Testis (tissue), 3 donors: ENCODE data around the gene NEU1. TPM values are rescaled to one million over a fixed set of nuclear protein-coding genes. Genes with fewer than 3 reads are reported as not detected.
A peak's percentile ranks its signal among the peaks of the same experiment; 100 is the strongest.
"Not testable (repeated sequence)": the region's sequence is repeated elsewhere in the genome, so short reads cannot be mapped to it uniquely, and the experiment has no call there.

Experiments used
- DNase-seq: peaks from one replicate; pipeline ENCODE4 v3.0.0-alpha.2; 2019
- H3K27ac ChIP-seq, 2 donors: fragments of 200-600 bp; sonication (generic); one replicate each; pipeline ENCODE4 v1.5.1; 2019
- H3K27me3 ChIP-seq: fragments of 200-600 bp; sonication (generic); one replicate; pipeline ENCODE4 v1.5.1; 2019
- H3K36me3 ChIP-seq: fragments of 200-600 bp; sonication (generic); one replicate; pipeline ENCODE4 v1.5.1; 2017; ENCODE audit warnings: low read depth; ENCODE audit errors: missing control alignments
- H3K4me1 ChIP-seq: fragments of 200-600 bp; sonication (generic); one replicate; pipeline ENCODE4 v1.5.1; 2019
- H3K4me3 ChIP-seq, 2 donors: fragments of 200-600 bp; sonication (generic); one replicate each; pipeline ENCODE4 v1.5.1; 2017 to 2019
- H3K9me3 ChIP-seq: fragments of 200-600 bp; sonication (generic); one replicate; pipeline ENCODE4 v1.5.1; 2017
- CTCF ChIP-seq, 3 experiments: fragments of 450-650 bp in 2 of 3; fragments of 200-600 bp in 1 of 3; sonication (generic) in 1 of 3; IDR thresholded peaks; one replicate each; pipeline ENCODE4 v1.5.1; 2016 to 2019; ENCODE audit warnings: antibody characterized with exemption in 3 of 3, mild to moderate bottlenecking in 2 of 3, moderate library complexity in 1 of 3
- POLR2A ChIP-seq: fragments of 450-650 bp; IDR thresholded peaks from one replicate; pipeline ENCODE4 v1.6.1; 2017; ENCODE audit warnings: antibody characterized with exemption, mild to moderate bottlenecking, moderate library complexity
- WGBS, 2 donors: methylation state at CpG; one replicate each; pipeline ENCODE4 v1.1.5; 2018; 5-methylcytosine and 5-hydroxymethylcytosine counted together
- intact Hi-C: fragments of 100-400 bp; cut with DNase I; formaldehyde crosslinking; loops from one replicate; pipeline ENCODE4 v1.15.1; 2023; ENCODE audit warnings: low total_unique reads
- polyA plus RNA-seq: library from polyadenylated mRNA; stranded (reverse); fragments of 350-450 nt; fragmentation: Illumina TruSeq; extraction: RNeasy Lipid Tissue Mini Kit (QIAGEN cat#74804); gene quantifications from one replicate; pipeline ENCODE4 v1.2.3, GENCODE V29; 2014; ENCODE audit warnings: low read depth, low replicate concordance; ENCODE audit not compliant: insufficient read depth
- total RNA-seq, 2 donors: library from RNA; depleted of rRNA; stranded (reverse); fragments of >200 nt; gene quantifications; one replicate each; pipeline ENCODE4 v1.2.3, GENCODE V29; 2016

NEU1 gene
- total and polyA plus RNA-seq, 3 donors from 2014 or later, result 27.4 to 65.9 (median 31.7) TPM

DNA sequence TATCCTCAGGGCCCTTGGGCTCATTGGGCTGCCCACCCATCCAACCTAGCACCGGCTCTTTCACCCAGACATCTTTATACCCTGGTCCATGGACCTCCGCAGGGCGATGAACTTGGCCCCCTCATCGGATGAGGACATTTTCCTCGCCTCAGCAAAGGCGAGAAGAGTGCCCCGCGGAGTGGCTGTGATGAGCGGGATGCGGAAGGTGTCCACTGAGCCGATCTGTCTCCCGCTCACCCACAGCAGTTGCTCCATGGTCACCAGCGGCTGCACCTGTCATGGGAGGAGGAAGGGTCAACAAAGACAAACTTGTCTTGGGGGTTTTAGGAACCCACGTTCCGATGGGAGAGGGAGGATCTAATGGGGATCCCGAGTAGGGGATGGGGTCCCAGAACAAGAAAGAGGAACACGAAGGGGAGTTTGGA is 690 bp downstream of the NEU1 start:
- intact Hi-C loops, result no loop called here
- 22 to 36% methylated on average over 12 to 17 of the region's 17 CpGs for WGBS, 2 donors
- H3K4me3 ChIP-seq, result peak overlapping the region; percentile 62 to 88
- DNase-seq, result no peak
- peak overlapping the region; percentile 82 to 93 for H3K27ac ChIP-seq
- H3K36me3 ChIP-seq, result no peaks in the 10 kb centered on the region
- H3K9me3 ChIP-seq, result no peaks in the 10 kb centered on the region
- H3K4me1 ChIP-seq, result peaks cover 18% of the 10 kb centered on the region
- no peaks in the 10 kb centered on the region for H3K27me3 ChIP-seq
- TF ChIP-seq POLR2A (no peak), CTCF (IDR thresholded peaks at IDR 0.05) (no peak)

- Histone ChIP-seq H3K27me3 (no peaks in the 10 kb centered on the region), H3K27ac (no peak overlapping the region), H3K36me3 (no peaks in the 10 kb centered on the region), H3K4me3 (no peak overlapping the region), H3K9me3 (no peaks in the 10 kb centered on the region), H3K4me1 (peaks cover 18% of the 10 kb centered on the region)
- intact Hi-C loops, result no loop called here
- no peak for TF ChIP-seq POLR2A
- no peak for TF ChIP-seq CTCF (IDR thresholded peaks at IDR 0.05)
- no peak for DNase-seq
- 82 to 91% methylated on average over 7 of the region's 7 CpGs for WGBS, 2 donors
Observed at GRCh38 chr6:31861150-31861549, 1.5 kb downstream of the NEU1 start.

GRCh38 chr6:31860349-31860748 is 2.3 kb downstream of the NEU1 start:
- WGBS, 2 donors, result 90 to 93% methylated on average over 7 to 13 of the region's 13 CpGs
- H3K27me3 ChIP-seq, result no peaks in the 10 kb centered on the region
- H3K4me3 ChIP-seq, result no peak overlapping the region
- no peaks in the 10 kb centered on the region for H3K36me3 ChIP-seq
- intact Hi-C loops, result no loop called here
- no peak for TF ChIP-seq POLR2A
- TF ChIP-seq CTCF (IDR thresholded peaks at IDR 0.05), result no peak
- no peaks in the 10 kb centered on the region for H3K9me3 ChIP-seq
- H3K27ac ChIP-seq, result no peak overlapping the region
- H3K4me1 ChIP-seq, result peaks cover 18% of the 10 kb centered on the region
- no peak for DNase-seq

DNA sequence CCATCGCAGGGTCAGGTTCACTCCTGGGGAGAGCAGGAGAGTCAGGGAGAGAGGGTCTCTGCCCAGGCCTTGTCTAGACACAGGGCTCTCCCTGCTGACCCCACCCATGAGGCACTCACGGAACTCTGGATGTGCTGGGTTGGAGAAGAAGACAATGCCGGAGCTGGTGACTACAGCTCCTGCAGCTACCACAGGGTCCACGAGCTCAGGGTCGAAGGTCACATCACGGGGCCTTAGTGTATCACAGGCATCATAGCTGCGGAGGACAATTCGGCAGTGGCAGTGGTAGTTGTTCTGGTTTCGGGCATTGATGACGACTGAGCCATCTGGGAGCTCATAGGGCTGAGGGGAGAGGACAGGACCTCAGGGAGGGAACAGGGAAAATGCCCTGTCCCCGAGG is 2.7 kb downstream of the NEU1 start:
- Histone ChIP-seq H3K4me1 (peaks cover 18% of the 10 kb centered on the region), H3K36me3 (no peaks in the 10 kb centered on the region), H3K4me3 (no peak overlapping the region), H3K27ac (no peak overlapping the region), H3K9me3 (no peaks in the 10 kb centered on the region), H3K27me3 (no peaks in the 10 kb centered on the region)
- WGBS, 2 donors, result 84 to 93% methylated on average over 11 of the region's 11 CpGs
- intact Hi-C loops, result no loop called here
- DNase-seq, result no peak
- no peak for TF ChIP-seq CTCF (IDR thresholded peaks at IDR 0.05)
- no peak for TF ChIP-seq POLR2A

GRCh38 chr6:31858707-31859106 is 3.9 kb downstream of the NEU1 start:
- TF ChIP-seq CTCF (IDR thresholded peaks at IDR 0.05), result no peak
- 80 to 91% methylated on average over 8 of the region's 8 CpGs for WGBS, 2 donors
- intact Hi-C loops, result no loop called here
- Histone ChIP-seq H3K4me1 (peaks cover 12% of the 10 kb centered on the region), H3K36me3 (no peaks in the 10 kb centered on the region), H3K27ac (no peak overlapping the region), H3K4me3 (no peak overlapping the region), H3K9me3 (no peaks in the 10 kb centered on the region), H3K27me3 (no peaks in the 10 kb centered on the region)
- DNase-seq, result no peak

GRCh38 chr6:31857774-31858173 is 4.8 kb downstream of the NEU1 start:
- H3K4me1 ChIP-seq, H3K4me3 ChIP-seq, DNase-seq, H3K36me3 ChIP-seq, H3K27me3 ChIP-seq, H3K27ac ChIP-seq, intact Hi-C loops, H3K9me3 ChIP-seq: not testable (repeated sequence)
- 91 to 92% methylated on average over 8 of the region's 8 CpGs for WGBS, 2 donors

GRCh38 chr6:31851980-31852718 is 10.5 kb downstream of the NEU1 start:
- H3K4me3 ChIP-seq, result peak overlapping the region; percentile 7 to 20
- H3K27ac ChIP-seq, H3K27me3 ChIP-seq, intact Hi-C loops, H3K4me1 ChIP-seq, DNase-seq, H3K36me3 ChIP-seq, H3K9me3 ChIP-seq: not testable (repeated sequence)
- 60 to 72% methylated on average over 10 to 35 of the region's 35 CpGs for WGBS, 2 donors
